GM19397 (cell line): Measurements from ENCODE around the gene SERPINB1.

Experiments
- ATAC-seq: cut with Tn5 transposase; IDR thresholded peaks from one replicate; pipeline ENCODE4 v1.9.1; 2021; ENCODE audit warnings: mild to moderate bottlenecking, moderate library complexity; ENCODE audit not compliant: unreplicated experiment

Gene SERPINB1

DNA sequence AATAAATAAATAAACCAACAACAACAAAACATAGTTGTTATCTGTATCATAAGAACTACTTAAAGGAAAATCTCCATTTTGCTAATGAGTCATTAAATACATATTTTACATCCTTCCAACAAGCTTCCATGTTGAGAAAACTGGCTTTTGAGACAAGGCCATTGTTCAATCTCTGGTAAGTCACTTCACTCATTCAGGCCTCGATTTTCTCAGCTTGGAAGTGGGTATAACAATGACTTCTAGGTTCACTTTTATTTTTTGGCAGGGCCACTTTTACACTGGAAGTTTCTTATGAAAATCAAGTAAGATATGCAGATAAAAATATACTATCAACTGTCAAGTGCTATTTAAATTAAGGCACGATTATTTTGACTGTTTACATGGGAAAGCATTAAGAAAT is 46.5 kb downstream of the SERPINB1 start:
- no peak for ATAC-seq

DNA sequence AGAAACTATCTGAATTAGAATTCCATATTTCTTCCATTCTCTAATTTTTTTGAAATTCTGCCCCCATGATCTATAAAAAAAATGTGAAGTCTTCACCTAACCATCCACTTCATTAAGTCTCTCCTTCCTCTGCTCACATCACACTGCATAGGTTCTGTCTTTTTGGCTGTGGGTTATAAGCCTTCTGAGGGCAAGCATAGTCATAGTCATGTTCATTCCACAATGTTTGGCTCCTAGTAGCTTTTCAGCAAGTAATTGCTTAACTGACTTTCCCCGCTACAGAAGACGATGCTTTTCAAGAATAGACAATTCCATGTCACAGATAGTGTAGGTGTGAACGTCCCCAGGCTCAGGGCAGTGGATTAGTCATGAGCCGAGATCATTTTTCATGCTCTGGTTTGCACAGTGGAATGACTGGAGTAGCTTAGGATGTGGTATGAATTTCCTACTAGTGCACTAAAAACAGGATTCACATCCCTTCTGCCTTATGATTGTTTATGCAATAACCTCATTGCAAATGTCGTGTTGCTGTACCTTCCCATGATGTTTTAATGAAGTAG is 47.4 kb downstream of the SERPINB1 start:
- no peak for ATAC-seq

DNA sequence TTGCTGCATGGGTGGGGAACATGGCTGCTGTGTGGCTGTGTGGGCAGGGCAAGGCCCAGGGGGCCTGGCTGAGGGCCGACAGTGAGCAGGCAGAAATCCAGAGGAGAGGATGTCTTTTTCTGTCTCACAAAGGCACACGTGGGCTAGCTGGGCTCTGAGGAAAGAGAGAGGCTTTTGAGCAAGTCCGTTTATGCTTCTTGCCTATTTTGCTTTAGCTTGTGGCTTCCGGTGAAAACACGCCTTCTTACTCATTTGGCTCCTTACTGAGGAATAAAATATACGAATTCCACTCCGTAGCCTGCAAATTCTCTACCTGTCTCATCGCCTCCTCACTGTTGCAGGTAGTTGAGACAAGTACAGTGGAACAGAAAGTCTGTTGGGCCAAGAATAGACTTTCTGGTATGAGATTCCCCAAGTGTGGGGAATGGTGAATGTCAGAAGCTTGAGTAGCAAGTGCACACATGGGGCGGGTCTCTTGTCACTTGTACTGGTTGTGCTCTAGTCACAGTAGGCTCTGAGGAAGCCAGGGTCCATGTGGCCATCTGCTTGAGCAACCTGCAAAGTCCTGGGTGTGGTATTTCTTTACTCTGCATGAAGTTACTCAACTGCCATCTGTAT is 48.0 kb downstream of the SERPINB1 start:
- ATAC-seq: no peak

DNA sequence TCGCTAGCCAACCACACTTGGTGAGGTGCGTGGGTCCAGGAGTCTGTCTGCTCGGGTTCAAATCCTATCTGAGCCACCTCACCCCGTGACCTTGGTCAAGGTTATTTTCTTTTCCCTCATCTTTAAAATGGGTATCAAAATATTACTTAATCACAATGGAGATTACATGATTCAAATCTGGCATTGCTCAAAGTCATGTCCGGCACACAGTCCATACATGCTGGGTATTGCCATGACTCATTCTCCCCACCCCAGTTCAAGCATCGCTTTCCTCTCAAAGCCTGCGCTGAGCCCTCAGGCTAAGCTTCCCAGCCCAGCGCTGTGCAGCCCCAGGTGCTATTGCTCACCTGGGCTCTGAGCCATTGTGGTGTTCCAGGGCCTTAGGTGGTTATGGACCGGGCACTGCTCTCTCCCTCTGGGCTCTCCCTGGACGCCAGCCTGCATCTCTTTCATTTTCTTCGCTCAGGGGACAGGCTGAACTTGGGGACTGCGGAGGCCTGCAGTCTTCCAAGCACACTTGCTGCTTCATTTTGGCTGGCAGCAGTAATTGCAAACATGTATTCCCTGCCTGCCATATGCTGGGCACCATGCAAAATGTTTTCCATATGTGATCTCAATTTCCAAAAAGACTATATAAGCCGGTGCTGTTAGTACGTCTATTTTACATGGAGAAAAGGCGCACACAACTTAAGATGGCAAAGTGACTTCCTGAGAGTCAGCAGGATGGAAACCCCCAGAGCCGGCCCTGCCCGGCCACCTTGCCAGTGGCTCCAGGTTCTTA is 49.1 kb downstream of the SERPINB1 start:
- no peak for ATAC-seq

DNA sequence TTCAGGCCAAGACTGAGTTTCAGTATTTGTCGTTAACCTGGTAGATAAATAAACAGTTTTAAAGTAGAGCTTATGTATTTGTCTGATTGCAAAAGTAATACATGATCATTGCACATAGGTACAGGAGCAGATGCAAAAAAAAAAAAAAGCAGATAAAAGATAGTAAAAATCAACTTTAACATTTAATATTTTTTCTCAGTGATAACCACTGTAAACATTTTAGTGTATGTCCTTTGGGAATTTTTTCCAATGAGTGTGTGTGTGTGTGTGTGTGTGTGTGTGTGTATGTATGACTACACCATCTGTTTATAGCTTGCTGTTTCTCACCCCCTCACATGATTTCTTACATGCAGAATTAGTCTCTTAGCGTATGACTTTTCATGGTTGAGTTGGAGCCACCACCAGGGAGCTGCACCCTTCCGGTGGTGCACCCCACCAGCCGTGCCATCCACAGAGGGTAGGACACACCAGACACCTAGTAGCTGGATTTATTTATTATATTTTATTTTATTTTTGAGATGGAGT is 50.2 kb downstream of the SERPINB1 start:
- no peak for ATAC-seq

DNA sequence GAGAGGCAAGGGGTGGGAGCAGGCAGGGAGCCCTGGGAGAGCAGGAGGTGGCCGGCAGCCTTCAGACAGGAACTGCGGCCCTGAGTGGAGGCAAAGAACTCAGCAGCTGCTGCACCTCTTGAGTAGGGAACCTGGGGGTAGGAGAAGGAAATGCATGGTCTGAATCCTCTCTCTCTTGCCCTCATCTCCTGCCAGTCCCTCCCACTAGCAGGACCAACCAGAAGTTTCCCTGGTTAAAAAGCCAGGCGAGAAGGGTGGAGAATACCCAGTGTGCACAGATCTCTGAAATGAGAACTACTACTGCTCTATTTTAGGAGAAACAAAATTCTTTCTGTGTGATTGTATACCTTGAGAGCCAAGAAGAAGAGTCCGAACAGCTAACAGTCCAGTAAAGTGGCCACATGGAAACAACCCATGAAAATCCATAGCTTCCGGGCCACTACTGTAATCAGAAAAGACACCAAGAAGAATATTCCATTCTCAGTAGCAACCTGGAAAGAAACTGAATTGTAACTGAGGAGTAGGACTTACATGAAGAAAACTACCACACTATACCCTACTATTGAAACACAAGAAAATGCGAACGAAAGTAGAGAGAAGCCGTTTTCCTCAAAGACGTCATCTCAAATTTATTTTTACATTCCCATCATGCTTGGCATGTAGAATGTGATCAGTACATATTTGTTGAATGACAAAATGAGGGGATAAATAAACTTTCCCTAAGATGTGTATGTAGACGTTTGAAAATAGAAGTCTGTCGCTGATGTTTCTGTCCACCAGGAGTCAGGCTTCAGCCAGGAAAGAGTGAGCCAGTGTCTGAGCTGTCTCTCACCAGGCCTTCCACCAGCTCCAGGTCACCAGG is 50.8 kb downstream of the SERPINB1 start:
- peak; percentile 74 for ATAC-seq

DNA sequence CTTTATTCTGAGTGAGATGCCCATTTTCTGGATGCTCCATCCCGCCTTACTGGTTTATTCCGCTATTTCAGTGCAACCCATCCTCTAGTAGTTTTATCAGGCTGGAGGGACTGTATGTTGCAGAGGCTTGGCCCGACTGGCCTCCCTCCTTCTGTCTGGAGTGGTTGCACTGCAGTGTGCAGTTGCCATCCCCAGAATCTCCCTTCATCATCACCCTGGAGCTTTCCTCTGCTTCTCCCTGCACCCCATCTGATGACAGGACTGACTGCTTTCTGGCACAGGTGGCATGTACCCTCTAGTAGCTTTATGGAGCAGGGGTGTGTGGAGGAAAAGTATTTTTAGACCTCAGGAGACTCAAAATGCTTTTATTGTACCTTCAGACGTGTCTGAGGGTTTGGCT is 55.4 kb downstream of the SERPINB1 start:
- ATAC-seq: no peak

DNA sequence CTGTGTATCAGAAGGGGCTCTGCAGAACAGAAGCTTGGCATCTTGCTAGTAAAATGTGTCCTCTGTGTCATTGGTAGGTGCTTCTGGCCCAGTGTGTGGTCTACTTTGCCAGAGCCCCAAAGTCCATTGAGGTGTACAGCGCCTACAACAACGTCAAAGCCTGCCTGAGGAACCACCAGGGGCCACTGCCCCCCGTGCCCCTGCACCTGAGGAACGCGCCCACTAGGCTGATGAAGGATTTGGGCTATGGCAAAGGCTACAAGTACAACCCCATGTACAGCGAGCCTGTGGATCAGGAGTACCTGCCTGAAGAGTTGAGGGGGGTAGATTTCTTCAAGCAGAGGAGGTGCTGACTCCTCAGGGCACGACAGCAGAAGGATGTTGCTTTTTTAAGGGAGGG is 56.7 kb downstream of the SERPINB1 start:
- no peak for ATAC-seq

DNA sequence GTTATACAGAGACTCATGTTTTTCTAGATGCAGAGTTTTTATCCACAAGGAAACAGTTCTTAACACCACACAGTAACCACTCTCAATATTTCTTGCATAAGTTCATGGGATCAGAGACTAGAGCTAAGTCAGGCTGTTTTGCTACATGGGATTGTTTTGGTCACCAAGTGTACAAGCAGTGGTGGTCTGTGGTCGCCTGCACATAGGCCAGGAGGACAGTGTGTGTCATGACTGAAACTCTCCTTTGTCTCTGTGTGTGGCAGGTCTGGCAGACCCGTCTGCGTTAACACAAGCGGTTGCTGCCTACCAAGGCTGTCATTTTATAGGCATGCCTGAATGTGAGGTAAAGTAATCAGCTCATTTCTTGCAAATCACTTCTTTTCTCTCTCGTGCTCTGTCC is 57.6 kb downstream of the SERPINB1 start:
- ATAC-seq: no peak

DNA sequence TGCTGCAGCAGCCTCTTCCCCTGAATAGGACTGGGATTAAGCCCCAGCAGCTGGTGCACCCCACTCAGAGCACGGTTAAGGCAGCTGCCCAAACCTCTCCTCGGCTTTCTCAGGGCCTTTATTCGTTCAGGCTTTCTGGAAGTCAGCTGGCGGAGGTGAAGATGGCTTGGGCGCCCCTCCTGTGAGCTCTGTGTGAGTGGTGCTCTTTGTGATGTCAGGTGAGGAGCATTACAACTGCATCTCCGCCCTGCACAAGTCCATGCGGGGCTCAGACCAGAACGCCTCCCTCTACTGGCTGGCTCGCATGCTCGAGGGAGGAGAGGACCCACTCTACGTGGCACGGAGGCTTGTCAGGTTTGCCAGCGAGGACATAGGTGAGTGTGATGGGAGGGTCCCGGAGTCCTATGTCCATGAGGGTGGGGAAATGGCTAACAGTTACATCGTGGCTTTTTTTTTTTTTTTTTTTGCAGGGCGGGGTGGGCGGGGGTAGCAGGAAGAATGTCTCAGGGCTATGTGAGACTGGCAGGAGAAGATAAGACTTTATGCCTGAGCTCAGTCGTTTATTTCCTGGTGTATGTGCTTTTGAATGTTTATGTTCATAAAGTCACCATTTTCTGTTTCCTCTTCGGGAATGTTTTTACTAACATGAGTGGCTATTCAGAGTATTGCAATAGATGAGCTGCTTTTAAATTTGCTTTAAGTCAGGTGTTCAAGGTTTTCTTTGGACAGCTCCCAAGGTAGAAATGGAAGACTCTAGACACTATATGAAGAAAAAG is 58.3 kb downstream of the SERPINB1 start:
- ATAC-seq: no peak

DNA sequence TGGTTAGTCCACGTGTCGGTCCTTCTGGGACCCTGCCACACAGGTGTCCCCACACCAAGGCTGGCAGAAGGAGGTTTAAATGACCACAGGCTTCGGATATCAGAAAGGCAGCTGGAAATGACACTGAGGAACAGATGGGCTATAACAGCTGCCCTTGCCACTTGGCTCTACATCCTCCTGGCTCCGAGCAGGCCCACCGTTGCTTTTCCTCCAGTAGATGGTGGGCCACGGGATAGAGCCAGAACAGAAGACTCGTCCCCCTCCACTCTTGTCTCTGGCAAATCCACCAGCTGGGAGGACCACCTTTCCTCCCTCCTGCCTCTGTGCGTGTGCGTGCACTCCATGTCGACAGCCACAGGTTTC is 58.9 kb downstream of the SERPINB1 start:
- no peak for ATAC-seq

DNA sequence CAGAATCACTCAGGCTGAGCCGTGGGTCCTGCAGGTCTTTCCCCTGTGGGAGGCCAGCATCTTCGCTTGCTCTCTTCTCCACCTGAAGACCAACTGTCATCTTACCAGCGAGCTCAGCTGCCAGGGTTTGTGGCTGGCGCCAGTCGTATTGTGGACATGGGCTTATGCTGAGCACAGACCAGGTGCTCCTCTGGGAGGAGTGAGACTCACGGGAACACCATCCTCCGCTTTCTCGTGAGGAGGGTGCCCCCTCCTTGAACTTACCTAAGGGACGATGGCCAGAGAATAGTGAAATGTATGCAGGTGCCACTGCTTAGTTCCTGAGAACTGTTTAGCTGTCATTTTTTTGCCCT is 59.3 kb downstream of the SERPINB1 start:
- no peak for ATAC-seq
